BLaER1 treated with 17β-estradiol and CSF1 and Interleukin-3, amounts not matched to agents 10 nM and 100 nM (cell line): ENCODE data around the gene MTIF3.

ENCODE experiments used
- H3K27ac ChIP-seq, 11 experiments: shearing (Covaris generic); formaldehyde crosslinking; 2 replicates each; pipeline ENCODE4 v1.8.1; 2022
- H3K27me3 ChIP-seq, 11 experiments: shearing (Covaris generic); formaldehyde crosslinking; 2 replicates each; pipeline ENCODE4 v1.8.1; 2022
- H3K36me3 ChIP-seq, 11 experiments: shearing (Covaris generic); formaldehyde crosslinking; 2 replicates each; pipeline ENCODE4 v1.8.1; 2022
- H3K4me1 ChIP-seq, 10 experiments: shearing (Covaris generic); formaldehyde crosslinking; 2 replicates each; pipeline ENCODE4 v1.8.1; 2022
- H3K4me2 ChIP-seq, 11 experiments: shearing (Covaris generic); formaldehyde crosslinking; 2 replicates each; pipeline ENCODE4 v1.8.1; 2022
- H3K4me3 ChIP-seq, 10 experiments: shearing (Covaris generic); formaldehyde crosslinking; 2 replicates each; pipeline ENCODE4 v1.8.1; 2022
- H3K9ac ChIP-seq, 11 experiments: shearing (Covaris generic); formaldehyde crosslinking; 2 replicates each; pipeline ENCODE4 v1.8.1; 2022
- H3K9me3 ChIP-seq, 11 experiments: shearing (Covaris generic); formaldehyde crosslinking; replicated peaks in 1 of 11; 2 replicates each; pipeline ENCODE4 v1.8.1; 2022
- H4K20me1 ChIP-seq, 11 experiments: shearing (Covaris generic); formaldehyde crosslinking; 2 replicates each; pipeline ENCODE4 v1.8.1; 2022
- Cebpa-rat ChIP-seq, 11 experiments: shearing (Covaris generic); IDR thresholded peaks; 2 replicates each; pipeline ENCODE4 v1.8.1; 2022

Gene MTIF3

DNA sequence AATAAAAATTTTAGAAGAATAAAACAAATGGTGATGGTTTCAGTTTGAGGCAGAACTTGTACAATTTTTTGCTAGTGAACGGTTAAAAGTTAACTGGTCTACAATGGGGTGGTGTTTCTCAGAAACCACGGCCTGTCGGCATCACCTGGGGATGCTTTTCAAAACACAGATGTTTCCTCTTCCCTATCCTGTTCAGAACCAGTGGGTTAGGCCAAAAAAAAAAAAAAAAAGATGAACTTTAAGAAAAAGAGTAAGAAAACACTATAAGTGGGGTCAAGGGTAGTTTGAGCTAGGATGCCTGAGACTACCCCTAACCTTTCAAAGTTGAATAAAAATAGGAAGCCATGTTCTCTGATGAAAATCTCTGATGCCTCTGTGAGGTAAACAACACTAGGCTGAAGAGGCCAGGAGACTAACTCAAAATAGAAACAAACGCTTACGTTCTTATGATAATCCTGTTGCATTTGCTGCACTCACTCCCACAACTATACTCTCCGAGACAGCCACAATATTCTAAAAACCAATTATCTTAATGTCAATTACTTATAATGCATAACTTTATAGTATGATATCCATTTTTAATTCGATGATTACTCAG is 3.3 kb downstream of the MTIF3 start:
- Histone ChIP-seq H3K4me2 (peak overlapping the region; percentile 61 to 95 (median 79)), H3K36me3 (peaks cover 0 to 26% (median 0%) of the 10 kb centered on the region in 11 experiments; a peak in 6 of 22 replicates), H3K9ac (peak overlapping the region in 10 of 11 experiments; percentile 4 to 70 (median 46); a peak in 16 of 22 replicates), H3K4me1 (peaks cover 53 to 85% (median 77%) of the 10 kb centered on the region in 10 experiments), H3K27ac (peak overlapping the region in 10 of 11 experiments; percentile 20 to 78 (median 61); a peak in 18 of 22 replicates), H3K4me3 (peak overlapping the region in 6 of 10 experiments; percentile 35 to 49 (median 44); a peak in 11 of 20 replicates), H3K27me3 (no peaks in the 10 kb centered on the region), H4K20me1 (peaks cover 0 to 31% (median 13%) of the 10 kb centered on the region in 11 experiments; a peak in 15 of 22 replicates), H3K9me3 (no peaks in the 10 kb centered on the region)
- no peak for TF ChIP-seq Cebpa-rat (IDR thresholded peaks at IDR 0.05)

DNA sequence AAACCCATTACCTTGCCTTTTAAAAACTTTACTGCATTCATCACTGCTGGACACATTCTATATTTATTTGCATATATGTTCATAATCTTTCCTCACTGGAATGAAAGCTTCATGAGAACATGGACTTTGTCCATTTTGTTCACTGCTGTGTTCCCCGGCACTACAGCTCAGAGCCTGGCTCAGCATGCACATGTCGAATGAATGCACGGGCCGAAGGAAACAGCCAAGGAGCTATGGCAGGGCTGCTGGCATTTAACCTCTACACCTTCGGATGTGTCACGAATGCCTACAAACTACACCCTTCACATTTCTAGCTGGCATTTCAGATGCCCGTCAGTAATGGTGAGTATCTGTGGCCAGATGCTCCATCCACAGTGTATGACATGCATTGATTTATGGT is 7.6 kb downstream of the MTIF3 start:
- 0 out of 20 replicates have a peak overlapping the region, but pooled peaks of 1 of the 10 experiments have one; percentile 24 for H3K4me3 ChIP-seq
- H3K4me1 ChIP-seq, result peaks cover 39 to 98% (median 80%) of the 10 kb centered on the region in 10 experiments
- no peak for TF ChIP-seq Cebpa-rat (IDR thresholded peaks at IDR 0.05)
- H3K36me3 ChIP-seq, result peaks cover 23 to 69% (median 34%) of the 10 kb centered on the region in 11 experiments
- no peaks in the 10 kb centered on the region for H3K9me3 ChIP-seq
- H3K9ac ChIP-seq, result peak overlapping the region in 7 of 11 experiments; percentile 11 to 39 (median 27); a peak in 8 of 22 replicates
- peak overlapping the region in 6 of 11 experiments; percentile 25 to 56 (median 44); a peak in 11 of 22 replicates for H3K27ac ChIP-seq
- no peaks in the 10 kb centered on the region for H3K27me3 ChIP-seq
- H3K4me2 ChIP-seq, result peak overlapping the region; percentile 62 to 97 (median 80)
- H4K20me1 ChIP-seq, result peaks cover 4 to 54% (median 28%) of the 10 kb centered on the region in 11 experiments; a peak in 17 of 22 replicates

DNA sequence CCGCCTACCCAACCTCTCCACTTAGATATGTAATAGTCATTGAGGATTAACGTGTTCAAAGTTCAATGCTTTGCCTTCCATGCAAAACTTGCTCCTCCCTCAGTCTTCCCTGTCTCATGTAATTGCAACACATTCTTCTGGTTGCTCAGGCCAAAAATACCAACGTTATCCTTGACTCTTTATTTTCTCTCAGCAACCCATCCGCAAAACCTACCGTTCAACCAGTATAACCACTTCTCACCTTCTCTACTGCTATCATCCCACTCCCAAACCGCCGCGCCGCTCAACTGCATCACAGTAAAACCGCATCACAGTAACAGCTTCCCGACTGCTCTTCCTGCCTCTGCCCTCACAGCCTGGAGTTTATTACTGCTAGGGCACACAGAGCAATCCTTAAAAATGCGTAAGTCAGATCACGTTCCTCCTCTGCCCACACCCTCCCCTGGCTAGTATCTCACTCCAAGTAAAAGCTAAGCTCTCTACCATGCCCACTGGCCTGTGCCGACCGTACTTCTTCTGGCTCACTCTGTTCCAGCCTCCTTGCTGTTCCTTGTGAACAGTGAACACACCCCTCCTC is 8.2 kb downstream of the MTIF3 start:
- Histone ChIP-seq H3K27ac (peak overlapping the region in 9 of 11 experiments; percentile 2 to 56 (median 31); a peak in 13 of 22 replicates), H4K20me1 (peaks cover 4 to 52% (median 28%) of the 10 kb centered on the region in 11 experiments; a peak in 17 of 22 replicates)

DNA sequence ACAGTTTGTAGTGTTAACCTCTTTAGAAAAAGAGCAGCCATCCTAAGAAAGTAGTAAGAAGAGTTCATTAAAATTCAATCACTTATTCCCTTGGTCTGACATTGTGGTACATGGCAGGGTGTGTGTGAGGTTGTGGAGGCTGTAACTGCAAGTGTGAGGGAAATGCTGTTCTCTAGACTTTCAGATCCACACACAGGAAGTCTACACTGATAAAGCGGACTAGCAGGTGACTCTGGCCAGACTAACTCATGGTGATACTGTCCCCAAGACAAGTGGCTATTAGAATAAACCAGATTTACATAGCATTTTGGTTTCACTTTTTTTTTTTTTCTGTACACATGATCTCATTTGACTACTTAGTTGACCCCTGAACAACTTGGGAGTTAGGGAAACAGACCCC is 10.0 kb downstream of the MTIF3 start:
- H3K27ac ChIP-seq, result no peak overlapping the region

More for the DNA sequence above, 8.2 kb downstream of the MTIF3 start:
- peaks cover 32 to 91% (median 74%) of the 10 kb centered on the region in 10 experiments for H3K4me1 ChIP-seq
- peak overlapping the region in 9 of 11 experiments; percentile 11 to 47 (median 27); a peak in 13 of 22 replicates for H3K9ac ChIP-seq
- peak overlapping the region in 7 of 10 experiments; percentile 3 to 24 (median 15); a peak in 8 of 20 replicates for H3K4me3 ChIP-seq
- no peak for TF ChIP-seq Cebpa-rat (IDR thresholded peaks at IDR 0.05)
- no peaks in the 10 kb centered on the region for H3K27me3 ChIP-seq
- H3K4me2 ChIP-seq, result peak overlapping the region; percentile 62 to 97 (median 80)
- H3K36me3 ChIP-seq, result peaks cover 29 to 76% (median 41%) of the 10 kb centered on the region in 11 experiments
- H3K9me3 ChIP-seq, result no peaks in the 10 kb centered on the region

DNA sequence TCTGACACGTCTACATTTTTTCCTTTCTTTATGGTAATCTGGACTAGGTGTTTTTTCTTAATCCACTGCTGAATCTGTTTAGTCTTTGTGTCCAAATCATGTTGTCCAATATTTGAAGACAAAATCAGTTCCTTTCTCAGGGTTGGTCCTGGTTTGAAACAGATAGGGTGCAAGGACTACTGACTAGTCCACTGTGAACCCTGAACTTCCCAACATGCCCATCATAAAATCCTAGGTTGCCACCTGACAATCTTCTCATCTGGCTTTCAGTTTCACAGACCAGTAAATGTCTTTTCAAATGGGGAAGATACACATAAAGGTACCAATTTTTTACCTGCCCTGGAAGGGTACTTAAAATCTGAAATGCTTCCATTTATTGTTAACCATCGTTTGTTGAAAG is 13.2 kb downstream of the MTIF3 start:
- no peak overlapping the region for H3K9ac ChIP-seq
- no peak overlapping the region for H3K4me3 ChIP-seq
- peaks cover 10 to 42% (median 26%) of the 10 kb centered on the region in 10 experiments for H3K4me1 ChIP-seq
- H4K20me1 ChIP-seq, result peaks cover 10 to 65% (median 39%) of the 10 kb centered on the region in 11 experiments; a peak in 21 of 22 replicates
- no peak for TF ChIP-seq Cebpa-rat (IDR thresholded peaks at IDR 0.05)
- no peak overlapping the region for H3K4me2 ChIP-seq
- no peaks in the 10 kb centered on the region for H3K9me3 ChIP-seq
- no peak overlapping the region for H3K27ac ChIP-seq
- H3K36me3 ChIP-seq, result peaks cover 78 to 100% (median 87%) of the 10 kb centered on the region in 11 experiments
- no peaks in the 10 kb centered on the region for H3K27me3 ChIP-seq

More for the DNA sequence above, 10.0 kb downstream of the MTIF3 start:
- Histone ChIP-seq H3K4me3 (no peak overlapping the region), H4K20me1 (peaks cover 4 to 54% (median 31%) of the 10 kb centered on the region in 11 experiments; a peak in 17 of 22 replicates), H3K27me3 (no peaks in the 10 kb centered on the region), H3K4me2 (peak overlapping the region in 8 of 11 experiments; percentile 75 to 97 (median 82); a peak in 14 of 22 replicates), H3K36me3 (peaks cover 45 to 90% (median 54%) of the 10 kb centered on the region in 11 experiments), H3K9me3 (no peaks in the 10 kb centered on the region), H3K9ac (no peak overlapping the region), H3K4me1 (peaks cover 22 to 74% (median 56%) of the 10 kb centered on the region in 10 experiments)
- no peak for TF ChIP-seq Cebpa-rat (IDR thresholded peaks at IDR 0.05)

DNA sequence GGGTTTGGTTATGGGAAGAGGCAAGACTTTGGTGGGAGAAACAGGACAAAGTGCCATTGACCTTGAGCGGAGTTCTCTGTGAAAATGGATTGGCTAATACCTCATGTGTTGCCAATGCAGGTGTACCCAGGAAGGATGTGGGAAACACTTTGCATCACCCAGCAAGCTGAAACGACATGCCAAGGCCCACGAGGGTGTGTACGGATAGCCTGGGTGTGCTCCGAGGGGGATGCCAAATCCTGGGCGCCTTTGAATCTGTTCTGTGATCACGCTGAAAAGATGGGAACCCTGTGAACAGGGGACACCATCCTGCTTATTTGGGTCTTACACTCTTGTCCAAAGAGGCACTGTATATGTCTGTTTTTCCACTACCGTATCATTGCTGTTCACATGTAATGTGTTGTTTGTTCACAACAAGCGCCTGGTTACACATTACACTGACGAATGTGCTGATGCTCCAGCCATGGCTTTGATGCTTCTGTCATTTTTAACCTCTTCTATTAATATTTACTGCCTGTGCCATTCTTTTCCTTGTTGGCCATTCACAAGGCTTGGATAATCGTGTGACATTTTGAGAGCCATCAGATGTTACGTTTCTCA is 17.7 kb downstream of the MTIF3 start:
- Histone ChIP-seq H3K9ac (no peak overlapping the region), H3K9me3 (no peaks in the 10 kb centered on the region; a peak in 1 of 22 replicates), H3K27me3 (no peaks in the 10 kb centered on the region), H4K20me1 (peaks cover 11 to 63% (median 42%) of the 10 kb centered on the region in 11 experiments; a peak in 20 of 22 replicates), H3K27ac (no peak overlapping the region), H3K4me2 (no peak overlapping the region), H3K4me1 (peaks cover 5 to 19% (median 13%) of the 10 kb centered on the region in 10 experiments), H3K4me3 (no peak overlapping the region), H3K36me3 (peaks cover 94 to 100% (median 99%) of the 10 kb centered on the region in 11 experiments)
- TF ChIP-seq Cebpa-rat (IDR thresholded peaks at IDR 0.05), result no peak

DNA sequence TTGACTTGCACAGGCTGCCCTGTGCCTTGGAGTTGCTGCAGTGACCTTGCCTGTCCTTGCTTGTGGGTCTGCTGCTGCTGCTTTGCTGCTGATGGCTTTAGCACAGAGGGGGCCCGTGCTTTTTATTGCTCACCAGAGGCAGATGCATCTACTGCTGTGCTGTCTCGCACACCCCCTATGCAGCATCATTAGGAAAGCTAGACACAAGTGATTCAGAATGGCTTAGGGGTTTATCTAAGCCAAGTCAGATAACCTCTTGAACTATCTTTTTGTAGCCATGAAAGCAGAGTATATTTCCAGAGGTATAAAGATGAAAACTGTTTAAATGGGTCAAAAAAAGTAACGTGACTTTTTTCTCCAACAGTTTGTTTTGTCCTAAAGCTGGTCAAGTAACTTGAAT is 18.2 kb downstream of the MTIF3 start:
- Histone ChIP-seq H4K20me1 (peaks cover 11 to 69% (median 43%) of the 10 kb centered on the region in 11 experiments; a peak in 21 of 22 replicates), H3K4me1 (peaks cover 10 to 24% (median 18%) of the 10 kb centered on the region in 10 experiments), H3K9ac (no peak overlapping the region), H3K4me3 (no peak overlapping the region), H3K27ac (no peak overlapping the region), H3K27me3 (no peaks in the 10 kb centered on the region), H3K9me3 (no peaks in the 10 kb centered on the region; a peak in 1 of 22 replicates), H3K36me3 (peaks cover 88 to 100% (median 99%) of the 10 kb centered on the region in 11 experiments), H3K4me2 (no peak overlapping the region)
- no peak for TF ChIP-seq Cebpa-rat (IDR thresholded peaks at IDR 0.05)

DNA sequence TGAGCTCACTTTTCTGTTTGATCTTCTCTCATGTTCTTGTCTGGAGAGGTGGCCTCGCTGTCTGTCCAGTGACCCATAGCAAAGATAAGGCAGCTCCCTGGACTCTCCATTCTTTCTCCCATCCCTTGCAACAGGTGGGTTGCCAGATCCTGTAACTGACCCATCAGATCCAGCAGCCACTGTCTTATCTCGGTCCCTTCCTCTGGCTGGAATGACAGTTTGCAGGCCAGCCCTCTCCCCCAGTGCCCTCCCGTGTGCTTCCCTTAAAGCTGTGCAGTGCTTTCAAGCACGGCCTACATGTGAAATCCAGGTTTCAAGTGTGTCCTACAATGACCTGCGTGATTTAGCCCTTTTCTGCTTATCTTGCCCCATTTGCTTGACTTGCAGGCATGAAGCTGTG is 22.2 kb downstream of the MTIF3 start:
- Histone ChIP-seq H3K4me1 (peaks cover 41 to 54% (median 49%) of the 10 kb centered on the region in 10 experiments), H4K20me1 (peaks cover 7 to 55% (median 40%) of the 10 kb centered on the region in 11 experiments; a peak in 21 of 22 replicates), H3K27ac (peak overlapping the region in 6 of 11 experiments; percentile 24 to 94 (median 88); a peak in 8 of 22 replicates), H3K36me3 (peaks cover 50 to 65% (median 63%) of the 10 kb centered on the region in 11 experiments), H3K4me2 (peak overlapping the region in 10 of 11 experiments; percentile 82 to 100 (median 93); a peak in 17 of 22 replicates), H3K4me3 (no peak overlapping the region), H3K9me3 (peaks cover 0 to 6% (median 0%) of the 10 kb centered on the region in 11 experiments; a peak in 6 of 22 replicates), H3K27me3 (no peaks in the 10 kb centered on the region), H3K9ac (peak overlapping the region in 4 of 11 experiments; percentile 7 to 76 (median 36); a peak in 4 of 22 replicates)
- TF ChIP-seq Cebpa-rat (IDR thresholded peaks at IDR 0.05), result no peak
